Gastrocnemius medialis (tissue), 4 donors: ENCODE data around the gene VIPR2. TPM values are rescaled to one million over a fixed set of nuclear protein-coding genes. Genes with fewer than 3 reads are reported as not detected.

Source experiments
- ATAC-seq, 2 donors: fragments of 150-250 bp; one replicate each; pipeline ENCODE4 v1.9.1; 2016
- DNase-seq, 2 donors: peaks; one replicate each; pipeline ENCODE4 v3.0.0-alpha.2; 2019
- H3K27ac ChIP-seq, 4 donors: fragments of 200-600 bp; sonication (generic); 1 replicate in 1 of 4; 2 replicates in 3 of 4; pipeline ENCODE4 v1.5.1; 2016 to 2018; ENCODE audit warnings: mild to moderate bottlenecking in 2 of 4, moderate library complexity in 1 of 4
- H3K27me3 ChIP-seq, 3 donors: fragments of 200-600 bp; sonication (generic) in 2 of 3; 1 replicate in 1 of 3; 2 replicates in 2 of 3; pipeline versions ENCODE4 v1.5.1 to v1.6.0; 2016 to 2019; ENCODE audit warnings: mild to moderate bottlenecking in 1 of 3, moderate library complexity in 1 of 3
- H3K36me3 ChIP-seq, 2 donors: fragments of 200-600 bp; sonication (generic) in 1 of 2; one replicate each; pipeline ENCODE4 v1.5.1; 2017 to 2018
- H3K4me1 ChIP-seq, 2 donors: fragments of 200-600 bp; sonication (generic) in 1 of 2; one replicate each; pipeline ENCODE4 v1.5.1; 2016 to 2017; ENCODE audit warnings: mild to moderate bottlenecking in 2 of 2
- H3K4me3 ChIP-seq, 4 donors: fragments of 200-600 bp; sonication (generic) in 3 of 4; 1 replicate in 1 of 4; 2 replicates in 3 of 4; pipeline ENCODE4 v1.5.1; 2016 to 2019; ENCODE audit warnings: mild to moderate bottlenecking in 2 of 4
- H3K9me3 ChIP-seq, 3 donors: fragments of 200-600 bp; sonication (generic) in 2 of 3; 1 replicate in 1 of 3; 2 replicates in 2 of 3; pipeline ENCODE4 v1.5.1; 2016 to 2019
- POLR2A ChIP-seq, 2 donors: fragments of 450-650 bp; IDR thresholded peaks; one replicate each; pipeline ENCODE4 v1.6.1; 2017; ENCODE audit warnings: antibody characterized with exemption in 2 of 2, mild to moderate bottlenecking in 2 of 2, moderate library complexity in 2 of 2
- in situ Hi-C, 4 donors: fragments of 200-750 bp; cut with MboI; loops; one replicate each; pipeline versions ENCODE4 v1.15.0 to v1.8.0; 2017; ENCODE audit warnings: low sequenced_read_pairs in 4 of 4
- intact Hi-C: fragments of 100-400 bp; cut with DNase I; formaldehyde crosslinking; loops from one replicate; pipeline ENCODE4 v1.15.1; 2023; ENCODE audit warnings: low total_unique reads
- total RNA-seq, 4 donors: library from RNA; depleted of rRNA; stranded (reverse); fragments of >200 nt; gene quantifications; one replicate each; pipeline versions ENCODE4 v1.1.0 to v1.2.3, GENCODE V29; 2016
- TF ChIP-seq, protein P1 (sequence below), 5 experiments: fragments of 450-650 bp in 3 of 5; fragments of 200-600 bp in 2 of 5; sonication (generic) in 2 of 5; IDR thresholded peaks in 4 of 5; conservative IDR thresholded peaks in 1 of 5; 1 replicate in 4 of 5; 2 replicates in 1 of 5; pipeline ENCODE4 v1.5.1; 2016 to 2019; ENCODE audit warnings: antibody characterized with exemption in 5 of 5, mild to moderate bottlenecking in 3 of 5, moderate library complexity in 3 of 5

VIPR2 gene
- total RNA-seq, 4 donors from 2014 or later, result 0.39 to 2.2 (median 0.80) TPM

DNA sequence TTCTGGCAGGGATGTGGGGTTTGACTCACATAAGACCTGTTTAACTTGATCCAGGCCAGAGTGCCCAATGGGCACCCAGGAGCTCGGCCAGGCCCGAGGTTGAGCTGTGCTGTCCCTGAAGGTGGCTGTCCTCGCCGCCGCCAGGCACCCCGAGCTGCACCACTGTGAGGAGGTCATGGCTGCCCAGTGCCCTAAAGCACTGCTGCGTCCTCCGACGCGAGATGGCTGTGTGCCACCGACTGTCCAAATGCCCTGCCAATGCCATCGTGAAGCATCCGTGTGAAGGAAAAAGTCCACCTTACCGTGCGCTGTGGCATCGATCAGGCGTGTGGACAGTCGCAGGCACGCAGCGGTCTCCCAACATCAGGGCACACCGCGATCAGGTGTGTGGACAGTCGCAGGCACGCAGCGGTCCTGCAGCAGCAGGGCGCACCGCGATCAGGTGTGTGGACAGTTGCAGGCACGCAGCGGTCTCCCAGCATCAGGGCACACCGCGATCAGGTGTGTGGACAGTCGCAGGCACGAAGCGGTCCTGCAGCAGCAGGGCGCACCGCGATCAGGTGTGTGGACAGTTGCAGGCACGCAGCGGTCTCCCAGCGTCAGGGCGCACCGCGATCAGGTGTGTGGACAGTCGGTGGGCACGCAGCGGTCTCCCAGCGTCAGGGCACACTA, 120.3 kb downstream of the VIPR2 start:
- DNase-seq, result no peak
- H3K4me1 ChIP-seq, result no peaks in the 10 kb centered on the region
- no peak for ATAC-seq
- no peaks in the 10 kb centered on the region for H3K36me3 ChIP-seq
- intact Hi-C loops (no loop called here), in situ Hi-C loops (no loop called here)
- no peak overlapping the region for H3K27ac ChIP-seq
- H3K4me3 ChIP-seq, result no peak overlapping the region
- TF ChIP-seq, protein P1, sequence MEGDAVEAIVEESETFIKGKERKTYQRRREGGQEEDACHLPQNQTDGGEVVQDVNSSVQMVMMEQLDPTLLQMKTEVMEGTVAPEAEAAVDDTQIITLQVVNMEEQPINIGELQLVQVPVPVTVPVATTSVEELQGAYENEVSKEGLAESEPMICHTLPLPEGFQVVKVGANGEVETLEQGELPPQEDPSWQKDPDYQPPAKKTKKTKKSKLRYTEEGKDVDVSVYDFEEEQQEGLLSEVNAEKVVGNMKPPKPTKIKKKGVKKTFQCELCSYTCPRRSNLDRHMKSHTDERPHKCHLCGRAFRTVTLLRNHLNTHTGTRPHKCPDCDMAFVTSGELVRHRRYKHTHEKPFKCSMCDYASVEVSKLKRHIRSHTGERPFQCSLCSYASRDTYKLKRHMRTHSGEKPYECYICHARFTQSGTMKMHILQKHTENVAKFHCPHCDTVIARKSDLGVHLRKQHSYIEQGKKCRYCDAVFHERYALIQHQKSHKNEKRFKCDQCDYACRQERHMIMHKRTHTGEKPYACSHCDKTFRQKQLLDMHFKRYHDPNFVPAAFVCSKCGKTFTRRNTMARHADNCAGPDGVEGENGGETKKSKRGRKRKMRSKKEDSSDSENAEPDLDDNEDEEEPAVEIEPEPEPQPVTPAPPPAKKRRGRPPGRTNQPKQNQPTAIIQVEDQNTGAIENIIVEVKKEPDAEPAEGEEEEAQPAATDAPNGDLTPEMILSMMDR (IDR thresholded peaks at IDR 0.05 in 4 of 5, conservative IDR thresholded peaks at IDR 0.05 in 1 of 5), result no peak
- no peak for TF ChIP-seq POLR2A (IDR thresholded peaks at IDR 0.05)
- no peaks in the 10 kb centered on the region for H3K9me3 ChIP-seq
- H3K27me3 ChIP-seq, result no peaks in the 10 kb centered on the region

DNA sequence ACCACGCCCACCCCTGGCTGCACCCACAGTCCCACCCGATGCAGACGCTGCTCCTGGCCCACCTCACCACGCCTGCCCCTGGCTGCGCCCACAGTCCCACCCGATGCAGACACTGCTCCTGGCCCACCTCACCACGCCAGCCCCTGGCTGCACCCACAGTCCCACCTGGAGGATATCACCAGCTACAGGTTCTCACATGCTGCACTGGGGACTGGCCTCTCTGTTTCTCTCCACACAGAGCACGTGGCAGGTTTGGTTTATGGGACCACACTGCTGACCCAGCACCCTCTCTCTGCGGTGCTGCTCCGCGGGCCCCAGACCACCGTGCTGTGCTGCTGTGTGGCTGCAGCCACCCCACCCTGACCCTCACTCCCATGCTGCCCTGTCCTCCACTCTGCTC, 120.9 kb downstream of the VIPR2 start:
- Histone ChIP-seq H3K4me3 (no peak overlapping the region), H3K27me3 (no peaks in the 10 kb centered on the region), H3K9me3 (no peaks in the 10 kb centered on the region), H3K4me1 (peaks cover 0 to 2% of the 10 kb centered on the region in 2 donors), H3K27ac (no peak overlapping the region), H3K36me3 (no peaks in the 10 kb centered on the region)
- intact Hi-C loops (no loop called here), in situ Hi-C loops (no loop called here)
- ATAC-seq, result no peak
- TF ChIP-seq, protein P1 (IDR thresholded peaks at IDR 0.05 in 4 of 5, conservative IDR thresholded peaks at IDR 0.05 in 1 of 5), result no peak
- TF ChIP-seq POLR2A (IDR thresholded peaks at IDR 0.05), result no peak
- DNase-seq, result no peak

DNA sequence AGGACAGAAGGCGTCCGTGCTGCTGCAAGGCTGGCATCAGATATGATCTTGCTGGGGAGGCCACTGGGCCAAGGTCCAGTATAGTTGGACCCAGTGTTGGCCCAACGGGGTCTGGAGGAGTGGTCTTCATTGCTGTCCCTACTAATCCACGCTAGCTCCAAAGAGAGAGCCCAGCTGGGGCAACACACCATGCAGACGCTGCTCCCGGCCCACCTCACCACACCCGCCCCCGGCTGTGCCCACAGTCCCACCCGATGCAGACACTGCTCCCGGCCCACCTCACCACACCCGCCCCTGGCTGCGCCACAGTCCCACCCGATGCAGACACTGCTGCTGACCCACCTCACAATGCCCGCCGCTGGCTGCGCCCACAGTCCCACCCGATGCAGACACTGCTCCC, 121.5 kb downstream of the VIPR2 start:
- no peak overlapping the region for H3K4me3 ChIP-seq
- ATAC-seq, result no peak
- no peak overlapping the region for H3K27ac ChIP-seq
- H3K9me3 ChIP-seq, result no peaks in the 10 kb centered on the region
- no peak for DNase-seq
- H3K36me3 ChIP-seq, result no peaks in the 10 kb centered on the region
- intact Hi-C loops (no loop called here), in situ Hi-C loops (no loop called here)
- TF ChIP-seq, protein P1 (IDR thresholded peaks at IDR 0.05 in 4 of 5, conservative IDR thresholded peaks at IDR 0.05 in 1 of 5), result no peak
- no peak for TF ChIP-seq POLR2A (IDR thresholded peaks at IDR 0.05)
- H3K27me3 ChIP-seq, result no peaks in the 10 kb centered on the region
- peaks cover 0 to 2% of the 10 kb centered on the region in 2 donors for H3K4me1 ChIP-seq

DNA sequence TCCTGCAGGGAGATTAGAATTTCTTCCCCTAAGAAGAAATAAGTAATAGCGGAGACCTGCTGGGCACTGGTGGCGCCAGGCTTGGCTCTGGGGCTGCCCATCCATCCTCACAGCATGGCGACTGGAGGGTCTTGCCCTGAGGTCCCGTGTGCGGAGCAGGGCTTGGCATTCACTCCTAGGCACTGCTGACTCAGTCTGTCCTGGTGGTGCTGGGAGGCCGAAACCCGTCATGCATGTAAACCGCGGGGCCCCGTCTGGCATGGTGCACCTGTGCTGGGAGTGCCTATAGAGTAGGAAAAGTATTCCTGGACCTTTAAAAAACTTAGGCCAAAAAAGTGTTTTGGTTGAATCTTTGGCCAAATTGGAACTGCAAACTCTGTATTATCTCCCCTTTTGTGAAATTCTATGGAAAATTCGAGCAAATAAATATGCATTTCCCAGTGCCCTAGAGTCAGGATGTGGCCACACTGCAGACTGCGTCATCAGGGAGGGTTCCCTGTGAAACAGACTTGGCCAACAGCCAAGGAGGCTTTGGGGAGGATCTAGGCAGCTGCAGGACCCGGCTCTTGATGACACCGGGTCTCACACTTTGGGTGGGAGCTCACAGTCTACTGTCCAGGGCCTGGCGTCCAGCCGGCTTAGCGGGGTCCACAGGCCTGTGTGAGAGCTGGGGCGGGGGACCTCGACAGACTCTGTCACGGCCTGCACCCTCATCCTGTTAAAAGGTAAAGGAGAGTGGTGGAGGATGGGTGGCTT, 122.3 kb downstream of the VIPR2 start:
- Histone ChIP-seq H3K36me3 (no peaks in the 10 kb centered on the region), H3K4me3 (no peak overlapping the region), H3K27me3 (no peaks in the 10 kb centered on the region), H3K4me1 (peaks cover 0 to 2% of the 10 kb centered on the region in 2 donors), H3K9me3 (no peaks in the 10 kb centered on the region), H3K27ac (no peak overlapping the region)
- intact Hi-C loops (no loop called here), in situ Hi-C loops (no loop called here)
- DNase-seq (no peak), ATAC-seq (no peak)
- TF ChIP-seq POLR2A (IDR thresholded peaks at IDR 0.05), result no peak
- TF ChIP-seq, protein P1 (IDR thresholded peaks at IDR 0.05 in 4 of 5, conservative IDR thresholded peaks at IDR 0.05 in 1 of 5), result no peak
